IMR-90 (cell line): ENCODE measurements around the gene ZNF43.

Experiments
- CEBPB ChIP-seq: IDR thresholded peaks from 2 replicates; pipeline ENCODE4 v1.6.1; 2012; ENCODE audit warnings: low read depth, low read length, improper control_type of control experiment
- CHD1 ChIP-seq: IDR thresholded peaks from 2 replicates; pipeline ENCODE4 v1.6.1; 2012; ENCODE audit warnings: low read depth, low read length, improper control_type of control experiment
- MAFK ChIP-seq: IDR thresholded peaks from 2 replicates; pipeline ENCODE4 v1.6.1; 2012; ENCODE audit warnings: low read depth, low read length, improper control_type of control experiment
- MAZ ChIP-seq: IDR thresholded peaks from 2 replicates; pipeline ENCODE4 v1.6.1; 2012; ENCODE audit warnings: low read depth, mild to moderate bottlenecking, low read length, improper control_type of control experiment, moderate library complexity, borderline replicate concordance
- MXI1 ChIP-seq: IDR thresholded peaks from 2 replicates; pipeline ENCODE4 v1.6.1; 2012; ENCODE audit warnings: low read depth, mild to moderate bottlenecking, low read length, moderate library complexity, borderline replicate concordance
- NFE2L2 ChIP-seq: fragments of 150-350 bp; IDR thresholded peaks from 2 replicates; pipeline ENCODE4 v1.6.1; 2016; ENCODE audit warnings: low read depth, mild to moderate bottlenecking, low read length
- POLR2A ChIP-seq: IDR thresholded peaks from 2 replicates; pipeline ENCODE4 v1.6.1; 2012; ENCODE audit warnings: mild to moderate bottlenecking, low read depth, low read length
- RAD21 ChIP-seq: IDR thresholded peaks from 2 replicates; pipeline ENCODE4 v1.6.1; 2012; ENCODE audit warnings: low read length, improper control_type of control experiment
- RCOR1 ChIP-seq: IDR thresholded peaks from 2 replicates; pipeline ENCODE4 v1.6.1; 2012; ENCODE audit warnings: mild to moderate bottlenecking, low read length, improper control_type of control experiment; ENCODE audit not compliant: insufficient replicate concordance
- RFX5 ChIP-seq: IDR thresholded peaks from 2 replicates; pipeline ENCODE4 v1.8.0; 2012; ENCODE audit warnings: low read depth, mild to moderate bottlenecking, low read length, moderate library complexity
- SMC3 ChIP-seq: fragments of 150-350 bp; IDR thresholded peaks from 2 replicates; pipeline ENCODE4 v1.6.1; 2016; ENCODE audit warnings: low read depth, mild to moderate bottlenecking, antibody characterized with exemption, low read length, moderate library complexity
- TF ChIP-seq, protein P1 (sequence below): conservative IDR thresholded peaks from 2 replicates; pipeline ENCODE4 v1.5.1; 2012; ENCODE audit warnings: mild to moderate bottlenecking, low read depth, low read length, improper control_type of control experiment
- TF ChIP-seq, protein P2 (sequence below): fragments of 150-350 bp; IDR thresholded peaks from 2 replicates; pipeline ENCODE4 v1.6.1; 2017; ENCODE audit warnings: mild to moderate bottlenecking, antibody characterized with exemption, low read length, low read depth

DNA sequence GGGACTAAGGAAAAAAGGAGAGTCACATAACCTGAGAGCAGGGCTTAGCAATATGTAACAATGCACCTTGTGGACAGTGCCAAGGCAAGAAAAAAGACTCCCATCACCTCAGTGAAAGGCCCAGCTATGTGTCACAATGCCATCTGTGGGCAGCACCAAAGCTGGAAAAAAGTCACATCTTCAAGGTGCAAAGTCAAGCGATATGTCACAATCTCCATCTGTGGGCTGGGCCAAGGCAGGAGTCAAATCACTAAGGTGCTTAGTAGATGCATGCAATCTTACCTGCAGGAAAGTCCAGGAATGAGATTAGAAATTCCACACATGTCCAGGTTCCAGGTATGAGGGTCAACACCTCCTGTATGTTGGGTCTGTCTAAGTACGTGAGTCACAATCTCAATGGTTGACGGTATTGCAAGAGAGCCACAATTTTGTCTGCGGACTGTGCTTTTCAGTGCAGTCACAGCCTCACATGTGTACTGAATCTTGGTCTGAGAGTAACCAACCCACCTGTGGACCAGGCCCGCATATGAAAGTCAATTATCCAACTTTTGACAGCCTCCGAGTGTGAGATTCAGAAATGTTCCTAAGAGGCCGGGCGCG, 14.8 kb upstream of the ZNF43 start:
- TF ChIP-seq, protein P1, sequence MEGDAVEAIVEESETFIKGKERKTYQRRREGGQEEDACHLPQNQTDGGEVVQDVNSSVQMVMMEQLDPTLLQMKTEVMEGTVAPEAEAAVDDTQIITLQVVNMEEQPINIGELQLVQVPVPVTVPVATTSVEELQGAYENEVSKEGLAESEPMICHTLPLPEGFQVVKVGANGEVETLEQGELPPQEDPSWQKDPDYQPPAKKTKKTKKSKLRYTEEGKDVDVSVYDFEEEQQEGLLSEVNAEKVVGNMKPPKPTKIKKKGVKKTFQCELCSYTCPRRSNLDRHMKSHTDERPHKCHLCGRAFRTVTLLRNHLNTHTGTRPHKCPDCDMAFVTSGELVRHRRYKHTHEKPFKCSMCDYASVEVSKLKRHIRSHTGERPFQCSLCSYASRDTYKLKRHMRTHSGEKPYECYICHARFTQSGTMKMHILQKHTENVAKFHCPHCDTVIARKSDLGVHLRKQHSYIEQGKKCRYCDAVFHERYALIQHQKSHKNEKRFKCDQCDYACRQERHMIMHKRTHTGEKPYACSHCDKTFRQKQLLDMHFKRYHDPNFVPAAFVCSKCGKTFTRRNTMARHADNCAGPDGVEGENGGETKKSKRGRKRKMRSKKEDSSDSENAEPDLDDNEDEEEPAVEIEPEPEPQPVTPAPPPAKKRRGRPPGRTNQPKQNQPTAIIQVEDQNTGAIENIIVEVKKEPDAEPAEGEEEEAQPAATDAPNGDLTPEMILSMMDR = no peak
- no peak for TF ChIP-seq POLR2A
- TF ChIP-seq MAFK = no peak
- TF ChIP-seq RAD21 = no peak
- no peak for TF ChIP-seq MAZ
- no peak for TF ChIP-seq CEBPB
- TF ChIP-seq CHD1 = no peak
- no peak for TF ChIP-seq MXI1
- TF ChIP-seq SMC3 = no peak
- TF ChIP-seq, protein P2, sequence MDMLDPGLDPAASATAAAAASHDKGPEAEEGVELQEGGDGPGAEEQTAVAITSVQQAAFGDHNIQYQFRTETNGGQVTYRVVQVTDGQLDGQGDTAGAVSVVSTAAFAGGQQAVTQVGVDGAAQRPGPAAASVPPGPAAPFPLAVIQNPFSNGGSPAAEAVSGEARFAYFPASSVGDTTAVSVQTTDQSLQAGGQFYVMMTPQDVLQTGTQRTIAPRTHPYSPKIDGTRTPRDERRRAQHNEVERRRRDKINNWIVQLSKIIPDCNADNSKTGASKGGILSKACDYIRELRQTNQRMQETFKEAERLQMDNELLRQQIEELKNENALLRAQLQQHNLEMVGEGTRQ = no peak
- no peak for TF ChIP-seq NFE2L2
- no peak for TF ChIP-seq RCOR1
- TF ChIP-seq RFX5 = no peak
